Measurements from ENCODE around the gene HHAT. TPM values are rescaled to one million over a fixed set of nuclear protein-coding genes. Genes with fewer than 3 reads are reported as not detected.

HHAT gene
- polyA plus RNA-seq, 1 donor (not counting 4 experiments of a cell fraction or from before 2014, with no cell fraction given) = 3.8 TPM

- Histone ChIP-seq H3K4me2 (ENCODE audit: control insufficient read depth, extremely low read depth, insufficient read depth, low read depth, low read length) (no peak overlapping the region), H3K79me2 (ENCODE audit: control insufficient read depth, insufficient read depth, low read length) (no peaks in the 10 kb centered on the region), H3K9me1 (ENCODE audit: control insufficient read depth, extremely low read depth, insufficient read depth, low read length) (no peaks in the 10 kb centered on the region), H2AFZ (ENCODE audit: control insufficient read depth, low read length) (no peak overlapping the region), H3K27me3 (ENCODE audit: control insufficient read depth, extremely low read depth, insufficient read depth, low read length) (no peaks in the 10 kb centered on the region), H3K4me3 (ENCODE audit: control insufficient read depth in 2 of 3, extremely low read depth in 1 of 3, insufficient read depth in 2 of 3, low read depth in 1 of 3, low read length in 3 of 3) (no peak overlapping the region), H4K20me1 (ENCODE audit: control insufficient read depth, extremely low read depth, insufficient read depth, low read length) (no peaks in the 10 kb centered on the region), H3K4me1 (ENCODE audit: control insufficient read depth, extremely low read depth, insufficient read depth, low read length) (no peaks in the 10 kb centered on the region), H3K36me3 (ENCODE audit: control insufficient read depth in 2 of 2, extremely low read depth in 1 of 2, insufficient read depth in 2 of 2, low read length in 2 of 2) (no peaks in the 10 kb centered on the region), H3K9me3 (ENCODE audit: control insufficient read depth, low read depth, low read length) (no peaks in the 10 kb centered on the region), H3K27ac (ENCODE audit: control insufficient read depth, insufficient read depth, low read length) (no peak overlapping the region), H3K9ac (ENCODE audit: control insufficient read depth, extremely low read depth, insufficient read depth, low read length) (no peak overlapping the region)
- TF ChIP-seq EZH2 (IDR thresholded peaks at IDR 0.05; ENCODE audit: low read length) = no peak
- TF ChIP-seq CTCF (optimal IDR thresholded peaks at IDR 0.05 in 1 of 3, IDR thresholded peaks at IDR 0.05 in 1 of 3, conservative IDR thresholded peaks at IDR 0.05 in 1 of 3; ENCODE audit: extremely low read depth in 1 of 3, insufficient read depth in 2 of 3, low read length in 3 of 3) = no peak
- dilution Hi-C loops (cut with MboI; ENCODE audit: extremely low pct_ligation_motif_present, low sequenced_read_pairs) = no loop called here
- no peak for DNase-seq (ENCODE audit: low read depth, low spot score)
- FAIRE-seq = no peak
Measured at GRCh38 chr1:210684466-210685294, 356.0 kb downstream of the HHAT start.

GRCh38 chr1:210685295-210685650 lies 356.6 kb downstream of the HHAT start:
- Histone ChIP-seq H3K9me1 (ENCODE audit: control insufficient read depth, extremely low read depth, insufficient read depth, low read length) (no peaks in the 10 kb centered on the region), H2AFZ (ENCODE audit: control insufficient read depth, low read length) (no peak overlapping the region), H3K4me1 (ENCODE audit: control insufficient read depth, extremely low read depth, insufficient read depth, low read length) (no peaks in the 10 kb centered on the region), H3K36me3 (ENCODE audit: control insufficient read depth in 2 of 2, extremely low read depth in 1 of 2, insufficient read depth in 2 of 2, low read length in 2 of 2) (no peaks in the 10 kb centered on the region), H3K4me2 (ENCODE audit: control insufficient read depth, extremely low read depth, insufficient read depth, low read depth, low read length) (no peak overlapping the region), H3K79me2 (ENCODE audit: control insufficient read depth, insufficient read depth, low read length) (no peaks in the 10 kb centered on the region), H4K20me1 (ENCODE audit: control insufficient read depth, extremely low read depth, insufficient read depth, low read length) (no peaks in the 10 kb centered on the region), H3K9ac (ENCODE audit: control insufficient read depth, extremely low read depth, insufficient read depth, low read length) (no peak overlapping the region), H3K4me3 (ENCODE audit: control insufficient read depth in 2 of 3, extremely low read depth in 1 of 3, insufficient read depth in 2 of 3, low read depth in 1 of 3, low read length in 3 of 3) (no peak overlapping the region), H3K9me3 (ENCODE audit: control insufficient read depth, low read depth, low read length) (no peaks in the 10 kb centered on the region), H3K27ac (ENCODE audit: control insufficient read depth, insufficient read depth, low read length) (no peak overlapping the region), H3K27me3 (ENCODE audit: control insufficient read depth, extremely low read depth, insufficient read depth, low read length) (no peaks in the 10 kb centered on the region)
- FAIRE-seq (no peak), DNase-seq (ENCODE audit: low read depth, low spot score) (no peak)
- dilution Hi-C loops (cut with MboI; ENCODE audit: extremely low pct_ligation_motif_present, low sequenced_read_pairs) = no loop called here
- no peak for TF ChIP-seq CTCF (optimal IDR thresholded peaks at IDR 0.05 in 1 of 3, IDR thresholded peaks at IDR 0.05 in 1 of 3, conservative IDR thresholded peaks at IDR 0.05 in 1 of 3; ENCODE audit: extremely low read depth in 1 of 3, insufficient read depth in 2 of 3, low read length in 3 of 3)
